HG02763 (cell line): ENCODE data around the gene SND1.

Experiments
- ATAC-seq: cut with Tn5 transposase; IDR thresholded peaks from one replicate; pipeline ENCODE4 v1.9.1; 2021; ENCODE audit warnings: mild to moderate bottlenecking, moderate library complexity; ENCODE audit not compliant: unreplicated experiment

The SND1 gene

DNA sequence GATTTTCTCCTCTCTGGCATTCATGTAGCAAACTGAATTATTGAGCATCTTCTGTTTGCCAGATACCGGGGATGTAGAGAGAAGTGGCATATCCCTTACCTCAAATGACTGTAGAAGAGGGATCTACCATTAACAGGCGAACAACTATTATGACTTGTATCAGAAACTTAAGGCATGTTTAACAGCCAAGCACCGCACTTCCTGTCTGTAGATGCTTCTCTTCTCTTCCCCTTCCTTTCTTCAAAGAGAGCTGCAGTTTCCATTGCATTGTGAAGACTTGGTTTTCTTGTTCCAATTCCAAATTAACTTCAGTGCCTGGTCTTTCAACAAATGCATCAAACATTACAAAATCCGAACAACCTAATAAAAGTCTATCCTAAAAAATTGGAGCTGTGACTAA, 330.0 kb downstream of the SND1 start:
- no peak for ATAC-seq

DNA sequence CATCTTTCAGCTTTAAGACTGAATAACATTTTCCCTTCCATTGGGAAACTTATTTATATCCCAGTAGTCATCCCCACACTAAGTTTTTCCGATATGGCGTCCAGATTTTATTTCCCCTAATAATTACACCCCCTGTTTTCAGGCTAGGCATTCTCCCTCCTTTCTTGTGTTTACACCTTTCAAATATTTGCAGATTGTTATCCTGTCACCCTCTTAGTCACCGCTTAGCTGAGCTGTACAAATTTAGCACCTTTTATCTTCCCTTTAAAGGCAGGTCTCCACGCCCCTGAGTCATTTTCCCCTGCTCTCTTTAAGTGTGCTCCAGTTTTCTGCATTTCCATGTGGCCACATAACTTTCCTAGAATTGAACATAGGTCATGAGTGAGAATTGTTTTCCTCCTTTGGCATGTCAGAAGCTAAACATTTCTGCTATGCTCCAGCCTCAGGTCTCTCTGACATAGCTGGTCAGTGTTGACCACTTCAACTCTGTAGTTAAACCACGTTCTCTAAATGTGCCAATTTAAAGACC, 331.9 kb downstream of the SND1 start:
- ATAC-seq = no peak

DNA sequence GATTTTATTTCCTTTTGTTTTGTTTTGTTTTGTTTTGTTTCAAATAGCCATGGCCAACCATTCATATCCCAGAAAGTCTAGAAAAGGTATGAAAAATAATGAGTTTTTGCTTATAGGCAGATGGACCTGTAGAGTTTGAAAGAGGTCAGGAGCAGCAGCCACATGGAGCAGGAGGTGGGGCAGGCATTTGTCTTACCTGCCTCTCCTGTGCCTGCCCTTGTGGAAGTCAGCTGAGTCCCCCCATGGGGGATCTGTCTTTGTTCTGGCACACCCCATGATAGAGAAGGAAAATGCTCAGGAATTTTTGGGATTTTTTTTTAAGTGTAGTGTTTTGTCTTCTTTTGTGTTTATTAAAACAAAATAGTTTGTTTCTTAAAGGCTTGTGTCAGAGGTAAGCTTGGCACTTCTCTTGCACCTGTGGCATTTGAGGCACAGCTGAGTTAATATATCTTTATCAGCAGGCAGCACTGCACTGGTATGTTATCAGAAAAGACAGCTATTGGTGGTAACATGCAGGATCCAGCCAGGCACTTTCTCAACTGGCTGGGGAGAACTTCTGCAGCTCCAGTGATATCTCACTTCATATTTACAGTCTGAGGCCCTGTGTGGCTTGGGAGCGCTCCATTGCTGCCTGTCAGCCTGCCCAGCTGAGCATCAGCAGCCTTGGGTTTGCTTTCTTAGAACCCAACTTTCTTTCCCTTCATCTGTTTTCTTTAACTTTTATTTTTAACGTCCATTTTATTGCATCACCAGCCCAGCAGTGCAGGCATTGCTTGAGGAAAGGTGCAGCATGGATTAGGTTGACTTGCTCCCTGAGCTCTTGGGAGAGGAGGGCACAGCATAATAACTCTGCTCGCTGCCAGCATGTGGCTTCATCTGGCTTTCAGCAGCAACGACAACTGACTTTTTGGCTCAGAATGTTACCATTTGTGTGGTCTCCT, 334.9 kb downstream of the SND1 start:
- ATAC-seq = no peak

DNA sequence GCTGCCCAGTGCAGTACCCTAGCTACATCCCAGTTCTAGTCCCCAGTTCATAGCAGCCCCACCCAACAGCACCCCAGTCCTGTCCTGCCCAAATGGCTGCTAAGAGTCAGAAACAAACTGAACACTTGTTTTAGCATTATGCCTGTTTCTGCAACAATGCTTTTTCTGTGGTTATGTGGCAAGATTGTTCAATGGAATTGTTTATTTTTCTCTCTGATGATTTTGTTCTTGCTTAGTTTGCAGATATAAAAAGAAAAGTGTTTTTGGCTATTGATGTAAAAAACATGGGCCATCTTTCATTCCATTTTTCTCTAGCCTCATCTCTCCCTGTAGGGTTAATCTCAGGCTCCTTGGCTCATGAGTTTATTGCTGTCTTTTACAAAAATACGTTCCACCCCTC, 336.8 kb downstream of the SND1 start:
- no peak for ATAC-seq

DNA sequence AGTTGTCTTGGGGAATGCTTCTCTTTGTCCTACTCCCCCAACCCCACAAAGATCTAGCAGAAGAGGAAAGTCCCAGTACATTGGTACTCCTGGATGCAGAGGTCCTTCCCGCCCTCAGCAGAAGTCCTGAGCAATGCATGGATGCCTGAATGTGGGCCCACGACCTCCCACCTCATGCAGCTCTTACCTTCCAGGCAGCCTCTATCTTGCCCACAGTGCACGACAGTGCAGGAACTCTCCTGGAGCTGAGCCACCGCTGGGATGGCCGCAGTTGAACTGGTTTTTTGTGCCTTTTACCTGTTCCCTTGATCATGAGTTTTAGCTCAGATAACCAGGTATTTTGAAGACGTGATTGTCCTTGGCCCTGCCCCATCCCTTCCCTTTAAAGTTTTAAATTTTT, 341.3 kb downstream of the SND1 start:
- ATAC-seq = no peak

DNA sequence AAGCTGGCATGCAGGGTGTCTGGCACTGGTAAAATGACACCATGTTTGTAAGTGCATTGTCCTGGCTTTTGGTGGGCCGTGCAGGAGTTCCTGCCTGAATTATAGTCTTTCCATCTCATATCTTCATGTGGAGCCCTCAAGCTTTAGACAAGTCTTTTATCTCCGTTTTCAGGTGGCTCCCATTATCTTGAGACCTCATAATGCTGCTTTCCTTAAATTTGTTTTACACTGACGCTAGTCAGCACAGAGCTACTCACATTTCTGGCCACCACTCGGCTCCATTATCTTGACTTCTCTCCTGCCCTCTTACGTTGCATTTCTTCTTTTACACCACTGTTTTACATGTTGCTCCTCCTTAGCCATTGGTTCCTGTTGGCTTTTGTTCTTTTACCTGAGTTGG, 342.0 kb downstream of the SND1 start:
- no peak for ATAC-seq

DNA sequence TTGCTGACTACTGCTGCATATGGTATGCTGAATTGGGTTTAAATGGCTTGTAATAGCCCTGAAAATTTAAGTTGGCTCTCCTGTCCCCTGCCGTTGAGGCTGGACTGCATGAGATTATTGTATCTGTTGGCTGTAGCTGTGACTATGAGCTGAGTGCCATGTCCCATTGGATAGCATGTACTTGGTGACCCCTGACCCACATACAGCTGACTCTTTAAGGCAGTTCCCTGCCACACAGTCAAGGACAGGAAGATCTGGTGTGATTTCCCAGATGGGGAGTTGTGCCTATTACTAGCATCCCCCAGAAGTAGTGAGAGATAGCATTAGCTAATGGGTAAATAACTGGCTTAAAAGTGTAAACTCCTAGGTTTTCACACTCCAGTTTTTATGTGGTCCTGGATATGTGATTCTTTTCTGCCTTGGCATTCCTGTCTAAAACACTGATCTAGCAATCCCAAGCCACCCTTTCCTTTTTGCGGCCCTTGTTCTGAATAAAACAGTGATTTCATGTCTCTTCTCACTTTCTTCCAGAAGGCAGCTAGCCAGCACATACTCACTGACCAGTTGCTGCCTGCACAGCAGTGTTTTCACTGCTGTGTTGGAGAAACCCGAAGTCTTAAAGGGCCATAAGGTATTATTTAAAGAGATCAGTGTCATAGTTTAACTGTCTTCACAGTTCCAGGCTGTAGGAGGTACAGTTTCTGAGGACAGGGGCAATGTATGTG, 343.3 kb downstream of the SND1 start:
- no peak for ATAC-seq

DNA sequence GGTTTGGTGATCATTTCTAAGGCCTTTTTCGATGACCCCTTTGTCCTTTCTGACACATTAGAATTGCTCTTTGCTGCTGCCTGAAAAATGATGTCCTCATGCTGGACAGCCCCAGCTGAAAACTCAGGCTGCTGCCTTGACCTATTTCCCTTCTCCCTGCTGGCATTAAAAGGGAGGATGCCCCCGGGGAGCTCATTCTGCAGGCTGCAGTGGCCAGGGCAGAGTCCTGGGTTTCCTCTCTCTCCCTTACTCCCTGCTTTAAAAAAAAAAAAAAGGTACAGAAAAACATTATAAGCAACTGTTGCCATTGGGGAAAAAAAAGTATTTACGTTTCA, 343.9 kb downstream of the SND1 start:
- no peak for ATAC-seq

DNA sequence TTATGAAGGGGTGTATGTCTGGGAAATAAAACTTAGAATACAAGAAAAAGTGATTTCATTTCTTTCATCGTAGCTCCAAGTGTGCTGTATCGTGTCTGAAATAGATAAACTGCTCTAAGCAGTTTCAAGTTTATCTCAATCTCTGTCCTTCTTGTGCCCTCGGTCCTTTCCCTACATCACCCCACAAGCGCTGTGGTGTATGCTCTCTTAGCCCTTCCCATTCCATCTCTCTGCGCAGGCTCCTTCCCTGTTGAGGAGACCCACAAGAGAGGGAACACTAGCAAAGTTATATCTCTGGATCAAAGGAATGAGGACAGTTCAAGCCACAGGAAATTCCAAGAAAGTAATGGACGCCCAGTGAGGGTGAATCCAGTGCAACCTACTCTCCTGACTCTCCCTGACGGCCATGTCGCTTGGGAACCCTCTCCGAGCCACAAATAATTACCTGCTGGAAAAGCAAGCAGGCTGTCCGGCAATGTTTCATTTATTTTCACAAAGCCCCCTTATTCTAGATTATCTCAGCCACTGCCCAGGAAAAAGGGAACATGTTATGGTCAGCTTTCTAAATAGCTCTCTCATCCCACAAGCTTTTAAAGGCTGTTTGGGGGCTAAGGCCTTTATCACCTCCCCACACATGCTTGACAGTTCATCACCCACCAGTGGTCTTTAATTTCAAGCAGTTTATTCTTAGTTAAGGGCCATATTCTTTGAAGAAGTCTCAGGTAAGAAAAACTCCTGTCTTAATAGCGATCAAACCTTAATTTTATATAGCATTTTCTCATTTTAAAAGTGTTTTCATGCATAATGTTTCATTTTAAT, 344.5 kb downstream of the SND1 start:
- no peak for ATAC-seq

DNA sequence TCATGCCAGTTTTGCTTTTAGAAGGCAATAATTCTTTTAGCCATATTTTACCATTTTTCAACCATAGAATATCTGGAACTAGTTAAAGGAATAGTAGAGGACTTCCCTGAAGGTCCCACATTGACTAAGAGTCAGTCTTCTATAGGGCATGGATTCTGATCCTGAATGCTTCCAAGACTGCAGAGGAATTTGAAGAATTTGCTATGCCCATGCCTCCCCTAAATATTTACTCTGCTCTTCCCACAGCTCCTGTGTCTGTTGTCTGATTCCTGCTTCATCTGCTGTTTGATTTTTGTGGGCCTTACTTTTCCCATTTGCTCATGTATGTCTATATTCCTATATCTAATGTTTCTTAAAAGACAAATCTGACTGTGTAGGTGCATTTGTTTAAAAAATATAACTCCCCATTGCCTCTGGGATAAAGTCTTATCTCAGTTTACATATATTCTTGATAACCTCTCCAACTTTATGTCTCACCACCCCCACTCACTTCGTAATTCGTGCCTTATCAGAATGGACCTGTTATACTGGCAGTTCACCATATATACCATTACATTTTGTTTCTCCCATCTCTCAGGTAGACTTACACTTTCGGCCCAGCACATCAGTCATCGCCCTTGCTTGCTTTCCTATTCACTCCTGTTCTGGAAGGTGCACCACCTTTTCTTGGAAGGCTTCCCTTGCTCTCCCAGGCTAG, 345.4 kb downstream of the SND1 start:
- no peak for ATAC-seq

DNA sequence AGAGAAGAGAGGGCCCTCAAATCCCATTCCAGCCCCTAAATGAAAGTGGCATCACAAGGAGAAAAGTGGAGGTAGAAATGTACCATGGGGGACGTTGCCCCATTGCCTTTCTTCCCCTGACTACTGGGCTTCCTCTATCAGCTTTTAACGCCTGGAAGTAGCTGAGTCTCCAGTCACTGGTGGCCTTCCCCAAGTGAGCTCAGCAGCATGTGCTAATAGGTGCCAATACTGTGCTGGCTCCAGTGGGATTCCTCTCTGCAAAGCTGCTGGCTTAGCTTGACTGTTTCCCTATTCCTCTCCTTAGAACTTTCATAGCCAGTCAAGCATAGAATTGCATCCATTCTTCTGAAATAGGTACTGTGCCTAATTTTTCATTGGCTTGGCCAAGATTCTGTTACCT, 346.7 kb downstream of the SND1 start:
- ATAC-seq = no peak

DNA sequence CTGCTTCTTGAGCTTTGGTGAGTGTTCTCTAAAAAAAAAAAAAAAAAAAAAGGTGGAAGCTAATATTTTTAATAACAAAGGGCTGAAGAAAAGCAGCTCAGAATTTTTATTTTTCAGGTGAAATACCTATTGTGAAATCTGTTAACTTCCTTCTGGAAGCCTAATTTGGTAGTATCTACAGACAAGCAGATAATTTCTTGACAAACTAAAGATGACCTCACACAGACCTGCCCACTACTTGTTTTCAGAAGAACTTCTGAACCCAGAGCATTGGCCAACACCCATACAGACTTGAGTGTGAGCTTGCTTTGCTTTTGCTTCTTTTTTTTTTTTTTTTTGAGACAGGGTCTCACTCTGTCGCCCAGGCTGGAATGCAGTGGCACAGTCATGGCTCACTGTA, 348.1 kb downstream of the SND1 start:
- no peak for ATAC-seq

DNA sequence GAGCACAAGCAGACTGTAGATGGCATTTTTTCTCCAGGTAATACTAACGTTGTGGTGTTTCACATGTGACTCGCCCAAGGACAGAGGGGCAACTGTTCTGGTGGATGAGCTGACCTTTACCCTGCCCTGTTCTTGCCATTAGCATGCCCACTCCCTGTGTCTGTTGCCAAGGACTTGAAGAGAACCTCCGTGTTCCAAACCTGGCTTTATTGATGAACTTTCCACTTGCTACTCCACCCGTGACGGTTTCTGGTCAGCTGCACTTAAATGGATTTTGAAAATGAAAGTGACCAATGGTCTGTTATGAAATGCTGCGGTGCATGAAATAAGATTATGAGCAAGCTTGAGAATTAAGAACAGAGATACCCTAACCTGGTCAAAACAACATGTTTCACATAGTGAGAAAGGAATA, 348.9 kb downstream of the SND1 start:
- peak; percentile 47 for ATAC-seq

DNA sequence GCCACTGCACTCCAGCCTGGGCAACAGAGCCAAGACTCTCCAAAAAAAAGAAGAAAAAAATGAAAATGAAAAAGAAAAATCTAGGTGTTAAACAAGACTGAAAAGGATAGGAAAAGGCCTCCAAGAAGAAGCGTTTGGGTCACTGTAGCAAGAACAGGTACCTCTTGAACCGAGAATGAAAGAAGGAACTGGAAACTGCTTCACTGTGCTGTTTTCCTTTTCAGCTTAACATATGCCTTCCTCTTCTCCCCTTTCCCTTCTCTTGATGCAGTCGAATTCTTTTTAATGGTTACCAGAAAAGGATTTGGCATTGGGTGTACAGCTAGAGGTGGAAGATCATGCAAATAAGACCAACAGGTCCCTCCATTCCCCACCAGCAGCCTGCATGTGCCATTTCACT, 351.2 kb downstream of the SND1 start:
- ATAC-seq = peak; percentile 46

DNA sequence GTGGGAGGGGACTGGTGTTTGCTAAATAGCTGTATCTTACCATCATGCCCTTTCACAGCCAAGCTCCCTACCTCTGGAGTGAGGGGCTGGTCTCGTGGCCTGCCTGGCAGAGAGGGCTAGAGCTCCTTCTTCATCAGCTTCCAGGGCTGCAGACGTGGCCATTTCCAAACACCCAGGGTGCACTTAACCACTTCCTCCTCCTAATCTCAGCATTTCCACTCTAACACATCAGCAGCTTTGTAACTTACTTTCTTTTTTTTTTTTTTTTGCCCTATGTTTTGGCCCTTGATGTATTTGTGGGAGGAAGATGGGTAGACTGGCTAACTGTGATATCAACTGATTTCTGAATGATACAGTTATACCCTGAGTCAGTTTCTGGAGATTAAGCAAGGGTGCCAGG, 351.8 kb downstream of the SND1 start:
- ATAC-seq = no peak

DNA sequence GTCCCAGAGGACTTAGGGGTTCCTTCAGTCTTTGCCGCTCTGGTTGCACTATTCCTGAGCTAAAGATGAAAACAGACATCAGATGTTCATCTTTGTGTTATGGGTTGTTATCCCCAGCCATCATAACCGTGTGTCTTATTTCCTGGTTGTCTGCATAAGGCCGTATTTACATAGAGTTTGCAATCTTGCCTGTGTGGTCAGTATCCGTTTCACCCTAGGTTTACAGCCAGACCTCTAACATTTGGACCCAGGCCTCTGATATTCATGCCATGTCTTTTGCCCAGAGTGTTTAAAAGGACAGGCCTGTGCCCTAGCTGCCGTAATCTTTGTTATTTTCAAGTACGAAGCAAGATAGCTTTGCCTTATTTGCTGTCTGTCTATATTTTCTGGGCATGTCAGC, 352.6 kb downstream of the SND1 start:
- ATAC-seq = no peak

DNA sequence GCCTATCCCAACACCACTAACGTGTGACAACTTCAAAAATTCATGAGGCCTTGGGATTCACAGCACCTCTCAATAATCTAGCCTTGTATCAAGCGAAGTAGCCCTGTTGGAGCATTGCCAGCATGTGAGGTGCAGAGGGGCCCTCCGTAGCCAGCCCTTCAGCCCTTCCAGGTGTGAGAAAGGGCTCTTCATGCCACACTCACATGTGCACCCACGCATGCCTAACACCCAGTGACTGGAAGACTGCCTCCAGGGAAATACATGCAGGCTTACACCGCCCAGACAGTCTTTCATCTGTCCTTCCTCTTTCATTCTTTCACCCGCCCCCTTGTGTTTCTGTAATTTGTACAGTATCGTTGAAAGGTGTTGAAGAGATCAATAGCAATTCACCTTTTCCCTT, 353.1 kb downstream of the SND1 start:
- ATAC-seq = no peak

DNA sequence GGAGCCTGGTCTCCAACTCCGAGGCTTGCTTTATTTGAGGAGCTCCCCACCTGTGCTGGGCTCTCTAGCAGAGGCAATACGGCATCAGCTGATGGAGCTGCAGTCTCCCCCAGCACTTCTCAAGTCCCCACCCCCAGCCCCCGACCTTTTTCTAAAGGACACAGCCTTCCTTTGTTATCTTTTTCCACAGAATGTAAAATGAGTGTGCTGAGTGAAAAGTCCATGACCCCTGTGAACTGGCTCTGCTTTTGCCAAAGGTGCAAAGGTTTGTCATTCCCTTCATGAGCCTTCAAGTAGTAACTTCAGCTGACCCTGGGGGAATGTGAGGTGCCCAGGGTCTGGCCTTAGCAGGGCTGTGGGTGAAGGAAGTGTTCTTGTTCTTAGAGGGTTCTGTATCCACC, 353.8 kb downstream of the SND1 start:
- no peak for ATAC-seq

DNA sequence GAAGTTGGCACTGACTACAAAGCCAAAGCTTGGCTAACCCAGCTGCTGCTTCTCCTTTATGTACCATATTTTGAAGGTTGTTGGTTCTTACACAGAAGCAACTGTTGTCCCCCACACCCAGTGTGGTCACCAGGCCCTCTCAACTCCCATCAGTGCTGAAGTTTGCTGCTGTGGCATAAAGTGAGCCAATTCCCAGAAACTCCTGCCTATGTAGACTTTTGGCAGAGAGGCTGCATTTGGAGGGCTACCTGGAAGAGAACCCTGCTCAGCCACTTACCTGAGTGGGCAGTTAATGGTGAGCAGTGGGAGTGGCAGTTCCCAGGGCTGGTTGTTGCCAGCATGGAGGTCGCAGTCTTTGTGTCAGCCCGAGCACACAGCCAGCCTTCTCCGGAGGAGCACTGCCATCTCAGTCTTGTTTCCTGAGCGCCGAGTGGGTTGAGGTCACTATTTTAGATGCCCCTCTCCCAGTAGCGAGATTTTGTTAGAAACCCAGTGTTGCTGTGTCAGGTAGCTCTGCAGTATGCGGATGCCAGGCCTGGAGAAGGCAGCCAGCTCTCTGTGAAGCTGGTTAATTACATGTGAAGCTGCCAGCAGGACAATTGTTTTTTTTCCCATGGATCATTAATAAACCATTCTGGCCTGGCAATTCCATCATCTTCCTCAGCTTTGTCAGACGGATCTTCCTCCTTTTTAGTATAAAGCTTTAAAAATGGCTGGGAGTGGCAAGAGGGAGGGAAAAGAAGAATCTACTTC, 354.7 kb downstream of the SND1 start:
- ATAC-seq = no peak

DNA sequence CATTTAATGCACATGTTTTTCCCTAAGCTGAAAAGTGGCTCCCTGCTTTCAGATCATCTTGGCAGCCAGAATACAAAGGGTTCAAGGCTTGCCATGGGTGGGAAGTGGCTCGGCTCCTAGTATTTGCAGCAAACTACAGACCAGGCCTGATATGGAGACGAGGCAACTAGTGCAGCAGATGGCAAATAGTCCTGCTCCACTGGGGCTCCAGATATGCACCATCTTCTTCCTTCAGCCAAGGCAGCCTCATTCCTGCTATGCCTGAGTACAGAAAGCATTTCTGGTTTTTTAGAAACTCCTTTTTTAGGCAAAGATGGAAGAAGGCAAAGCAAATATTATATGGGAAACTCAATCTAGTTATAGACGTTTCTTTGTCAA, 355.3 kb downstream of the SND1 start:
- ATAC-seq = no peak
